ENCODE measurements around the gene POU6F2. TPM values are rescaled to one million over a fixed set of nuclear protein-coding genes. Genes with fewer than 3 reads are reported as not detected.
"Not testable (repeated sequence)": the region's sequence is repeated elsewhere in the genome, so short reads cannot be mapped to it uniquely, and the experiment has no call there.

Gene POU6F2
- total and polyA plus RNA-seq, 4 donors: 0.38 to 1.9 (median 1.5) TPM; not detected in 1

- Histone ChIP-seq H3K4me1 (ENCODE audit: control insufficient read depth in 1 of 2, insufficient read depth in 2 of 2, low read length in 2 of 2) (peaks cover 2 to 10% of the 10 kb centered on the region in 2 donors), H3K9me3 (ENCODE audit: control insufficient read depth, low read length) (no peaks in the 10 kb centered on the region), H3K27ac (ENCODE audit: low read depth in 1 of 2, low read length in 2 of 2) (peak overlapping the region in 1 of 2 donors; percentile 67), H3K27me3 (ENCODE audit: control insufficient read depth in 1 of 2, insufficient read depth in 2 of 2, low read length in 1 of 2) (no peaks in the 10 kb centered on the region), H3K36me3 (ENCODE audit: control insufficient read depth in 1 of 2, insufficient read depth in 2 of 2, low read length in 1 of 2) (no peaks in the 10 kb centered on the region), H3K4me3 (ENCODE audit: low read length in 2 of 2) (no peak overlapping the region)
- no peak for ATAC-seq (ENCODE audit: low FRiP score)
- WGBS, 2 donors: 72 to 86% methylated on average over 4 of the region's 4 CpGs
- intact Hi-C loops (cut with DNase I): loop anchor here in 1 of 2 donors (10.0 kb wide), 1 partner anchor 144 kb away; no protein-coding TSS in a partner anchor
- DNase-seq: no peak
Measured at GRCh38 chr7:38938589-38938988, 39.1 kb upstream of the POU6F2 start.

- no peak for ATAC-seq (ENCODE audit: low FRiP score)
- WGBS, 2 donors: 96 to 98% methylated on average over 3 of the region's 3 CpGs
- Histone ChIP-seq H3K27ac (ENCODE audit: low read depth in 1 of 2, low read length in 2 of 2) (no peak overlapping the region), H3K9me3 (ENCODE audit: control insufficient read depth, low read length) (no peaks in the 10 kb centered on the region), H3K27me3 (ENCODE audit: control insufficient read depth in 1 of 2, insufficient read depth in 2 of 2, low read length in 1 of 2) (no peaks in the 10 kb centered on the region), H3K4me3 (ENCODE audit: low read length in 2 of 2) (no peak overlapping the region), H3K4me1 (ENCODE audit: control insufficient read depth in 1 of 2, insufficient read depth in 2 of 2, low read length in 2 of 2) (peaks cover 2 to 10% of the 10 kb centered on the region in 2 donors), H3K36me3 (ENCODE audit: control insufficient read depth in 1 of 2, insufficient read depth in 2 of 2, low read length in 1 of 2) (no peaks in the 10 kb centered on the region)
- intact Hi-C loops (cut with DNase I): loop anchor here in 1 of 2 donors (5.0 kb wide), 1 partner anchor 37 kb away; the partner anchor contains the start of gene POU6F2
- no peak for DNase-seq
Measured at GRCh38 chr7:38940774-38941173, 36.9 kb upstream of the POU6F2 start.

DNA sequence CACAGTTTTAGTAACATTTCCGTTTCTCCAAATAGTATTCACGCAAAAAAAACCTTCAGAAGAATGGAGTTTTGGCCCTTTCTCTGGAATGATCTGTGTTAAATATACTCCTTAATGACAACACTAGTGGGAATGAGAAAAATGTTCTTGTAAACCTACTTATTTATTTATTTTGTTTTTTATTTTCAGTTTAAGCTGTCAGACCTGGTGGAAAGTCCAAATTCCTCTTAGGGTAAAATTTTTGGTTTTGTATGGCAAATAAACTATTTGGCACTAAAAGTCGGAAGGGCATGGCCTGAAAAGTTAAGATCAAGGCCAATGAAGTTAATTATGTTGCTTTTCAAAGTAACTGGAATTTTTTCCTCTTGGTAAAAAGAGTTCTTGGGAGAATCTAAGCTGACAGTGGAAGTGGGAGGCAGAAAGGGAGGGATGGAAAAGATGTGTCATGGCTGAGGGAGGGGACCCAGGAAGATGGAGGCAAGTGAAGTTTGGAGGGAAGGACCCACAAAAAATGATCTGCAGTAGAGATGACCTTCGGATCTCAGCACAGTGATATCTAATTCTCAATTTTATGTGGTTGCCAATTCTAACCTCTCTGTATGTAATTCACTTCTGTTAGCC, 35.2 kb upstream of the POU6F2 start:
- H3K36me3 ChIP-seq (ENCODE audit: control insufficient read depth in 1 of 2, insufficient read depth in 2 of 2, low read length in 1 of 2): no peaks in the 10 kb centered on the region
- DNase-seq (no peak), ATAC-seq (ENCODE audit: low FRiP score) (no peak)
- H3K9me3 ChIP-seq (ENCODE audit: control insufficient read depth, low read length): peaks cover 1% of the 10 kb centered on the region
- intact Hi-C loops (cut with DNase I): loop anchor here in 1 of 2 donors (5.0 kb wide), 1 partner anchor 35 kb away; the partner anchor contains the start of gene POU6F2
- peak overlapping the region; percentile 87 to 94 for H3K27ac ChIP-seq (ENCODE audit: low read depth in 1 of 2, low read length in 2 of 2)
- H3K4me3 ChIP-seq (ENCODE audit: low read length in 2 of 2): no peak overlapping the region
- H3K4me1 ChIP-seq (ENCODE audit: control insufficient read depth in 1 of 2, insufficient read depth in 2 of 2, low read length in 2 of 2): peaks cover 0 to 10% of the 10 kb centered on the region in 2 donors
- 15 to 16% methylated on average over 4 of the region's 4 CpGs for WGBS, 2 donors
- H3K27me3 ChIP-seq (ENCODE audit: control insufficient read depth in 1 of 2, insufficient read depth in 2 of 2, low read length in 1 of 2): no peaks in the 10 kb centered on the region

DNA sequence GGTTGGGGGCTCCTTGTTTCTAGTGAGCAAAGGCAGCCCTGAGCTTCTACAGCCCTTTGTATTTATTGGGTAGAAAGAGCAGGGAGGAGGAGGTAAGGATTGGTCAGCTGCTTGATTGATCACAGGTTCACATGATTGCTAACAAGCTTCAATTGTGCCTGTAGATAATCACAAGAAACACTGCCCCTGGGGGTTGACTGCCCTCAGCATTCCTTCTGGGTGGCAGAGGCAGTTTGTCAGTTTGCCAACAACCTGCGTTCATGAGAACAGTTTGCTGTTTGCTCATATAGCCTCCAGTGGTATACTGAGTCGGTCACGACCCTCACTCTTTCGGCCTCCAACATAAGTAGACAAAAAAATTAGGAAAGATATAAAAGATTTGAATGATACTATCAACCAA, 30.2 kb upstream of the POU6F2 start:
- ATAC-seq (ENCODE audit: low FRiP score); intact Hi-C loops (cut with DNase I); H3K36me3 ChIP-seq (ENCODE audit: control insufficient read depth in 1 of 2, insufficient read depth in 2 of 2, low read length in 1 of 2); H3K4me1 ChIP-seq (ENCODE audit: control insufficient read depth in 1 of 2, insufficient read depth in 2 of 2, low read length in 2 of 2); DNase-seq; H3K27me3 ChIP-seq (ENCODE audit: control insufficient read depth in 1 of 2, insufficient read depth in 2 of 2, low read length in 1 of 2); H3K4me3 ChIP-seq (ENCODE audit: low read length in 2 of 2); H3K9me3 ChIP-seq (ENCODE audit: control insufficient read depth, low read length): not testable (repeated sequence)
- 93 to 94% methylated on average over 4 of the region's 4 CpGs for WGBS, 2 donors
- peak overlapping the region in 1 of 2 donors; percentile 14 for H3K27ac ChIP-seq (ENCODE audit: low read depth in 1 of 2, low read length in 2 of 2)

GRCh38 chr7:38950309-38950708, 27.4 kb upstream of the POU6F2 start:
- H3K27ac ChIP-seq (ENCODE audit: low read depth in 1 of 2, low read length in 2 of 2): no peak overlapping the region

GRCh38 chr7:38951213-38951612, 26.5 kb upstream of the POU6F2 start:
- peaks cover 0 to 2% of the 10 kb centered on the region in 2 donors for H3K4me1 ChIP-seq (ENCODE audit: control insufficient read depth in 1 of 2, insufficient read depth in 2 of 2, low read length in 2 of 2)
- H3K9me3 ChIP-seq (ENCODE audit: control insufficient read depth, low read length): peaks cover 1% of the 10 kb centered on the region
- H3K4me3 ChIP-seq (ENCODE audit: low read length in 2 of 2): no peak overlapping the region
- 90 to 92% methylated on average over 6 of the region's 6 CpGs for WGBS, 2 donors
- H3K27ac ChIP-seq (ENCODE audit: low read depth in 1 of 2, low read length in 2 of 2): no peak overlapping the region
- ATAC-seq (ENCODE audit: low FRiP score): no peak
- DNase-seq: no peak
- H3K27me3 ChIP-seq (ENCODE audit: control insufficient read depth in 1 of 2, insufficient read depth in 2 of 2, low read length in 1 of 2): no peaks in the 10 kb centered on the region
- no peaks in the 10 kb centered on the region for H3K36me3 ChIP-seq (ENCODE audit: control insufficient read depth in 1 of 2, insufficient read depth in 2 of 2, low read length in 1 of 2)
- intact Hi-C loops (cut with DNase I): no loop called here

More at GRCh38 chr7:38950309-38950708, 27.4 kb upstream of the POU6F2 start:
- H3K4me3 ChIP-seq (ENCODE audit: low read length in 2 of 2): no peak overlapping the region
- DNase-seq (no peak), ATAC-seq (ENCODE audit: low FRiP score) (no peak)
- H3K36me3 ChIP-seq (ENCODE audit: control insufficient read depth in 1 of 2, insufficient read depth in 2 of 2, low read length in 1 of 2): no peaks in the 10 kb centered on the region
- no peaks in the 10 kb centered on the region for H3K27me3 ChIP-seq (ENCODE audit: control insufficient read depth in 1 of 2, insufficient read depth in 2 of 2, low read length in 1 of 2)
- peaks cover 1% of the 10 kb centered on the region for H3K9me3 ChIP-seq (ENCODE audit: control insufficient read depth, low read length)
- intact Hi-C loops (cut with DNase I): no loop called here
- WGBS, 2 donors: 24 to 33% methylated on average over 1 of the region's 1 CpG
- H3K4me1 ChIP-seq (ENCODE audit: control insufficient read depth in 1 of 2, insufficient read depth in 2 of 2, low read length in 2 of 2): peaks cover 0 to 2% of the 10 kb centered on the region in 2 donors

DNA sequence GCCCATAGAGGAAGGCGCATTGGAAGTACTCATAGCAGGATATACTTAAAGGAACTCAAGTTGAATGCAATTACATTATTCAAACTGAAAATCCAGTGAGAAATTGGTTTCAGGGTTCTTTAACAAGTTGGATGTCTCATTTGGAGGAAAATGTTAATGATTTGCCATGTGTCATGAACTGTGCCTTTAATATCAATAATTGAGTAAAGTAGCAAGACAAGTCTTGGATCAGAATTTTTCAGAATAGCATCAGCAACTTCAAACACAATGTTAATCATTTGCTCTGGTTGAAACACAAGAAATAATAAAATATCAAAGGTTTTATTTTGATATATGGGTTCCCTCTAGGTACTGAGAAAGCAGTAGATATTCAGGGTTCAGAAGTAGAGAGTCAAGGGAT, 24.5 kb upstream of the POU6F2 start:
- Histone ChIP-seq H3K4me3 (ENCODE audit: low read length in 2 of 2) (no peak overlapping the region), H3K27me3 (ENCODE audit: control insufficient read depth in 1 of 2, insufficient read depth in 2 of 2, low read length in 1 of 2) (no peaks in the 10 kb centered on the region), H3K9me3 (ENCODE audit: control insufficient read depth, low read length) (no peaks in the 10 kb centered on the region), H3K36me3 (ENCODE audit: control insufficient read depth in 1 of 2, insufficient read depth in 2 of 2, low read length in 1 of 2) (no peaks in the 10 kb centered on the region), H3K4me1 (ENCODE audit: control insufficient read depth in 1 of 2, insufficient read depth in 2 of 2, low read length in 2 of 2) (peaks cover 0 to 2% of the 10 kb centered on the region in 2 donors), H3K27ac (ENCODE audit: low read depth in 1 of 2, low read length in 2 of 2) (no peak overlapping the region)
- ATAC-seq (ENCODE audit: low FRiP score) (no peak), DNase-seq (no peak)
- intact Hi-C loops (cut with DNase I): no loop called here
- WGBS, 2 donors: 97 to 100% methylated on average over 1 of the region's 1 CpG

- no peaks in the 10 kb centered on the region for H3K27me3 ChIP-seq (ENCODE audit: control insufficient read depth in 1 of 2, insufficient read depth in 2 of 2, low read length in 1 of 2)
- no peak overlapping the region for H3K4me3 ChIP-seq (ENCODE audit: low read length in 2 of 2)
- WGBS, 2 donors: 56 to 60% methylated on average over 4 of the region's 4 CpGs
- H3K27ac ChIP-seq (ENCODE audit: low read depth in 1 of 2, low read length in 2 of 2): no peak overlapping the region
- H3K4me1 ChIP-seq (ENCODE audit: control insufficient read depth in 1 of 2, insufficient read depth in 2 of 2, low read length in 2 of 2): peaks cover 0 to 2% of the 10 kb centered on the region in 2 donors
- ATAC-seq (ENCODE audit: low FRiP score) (no peak), DNase-seq (no peak)
- intact Hi-C loops (cut with DNase I): no loop called here
- H3K9me3 ChIP-seq (ENCODE audit: control insufficient read depth, low read length): no peaks in the 10 kb centered on the region
- H3K36me3 ChIP-seq (ENCODE audit: control insufficient read depth in 1 of 2, insufficient read depth in 2 of 2, low read length in 1 of 2): no peaks in the 10 kb centered on the region
Measured at GRCh38 chr7:38953971-38954370, 23.7 kb upstream of the POU6F2 start.

DNA sequence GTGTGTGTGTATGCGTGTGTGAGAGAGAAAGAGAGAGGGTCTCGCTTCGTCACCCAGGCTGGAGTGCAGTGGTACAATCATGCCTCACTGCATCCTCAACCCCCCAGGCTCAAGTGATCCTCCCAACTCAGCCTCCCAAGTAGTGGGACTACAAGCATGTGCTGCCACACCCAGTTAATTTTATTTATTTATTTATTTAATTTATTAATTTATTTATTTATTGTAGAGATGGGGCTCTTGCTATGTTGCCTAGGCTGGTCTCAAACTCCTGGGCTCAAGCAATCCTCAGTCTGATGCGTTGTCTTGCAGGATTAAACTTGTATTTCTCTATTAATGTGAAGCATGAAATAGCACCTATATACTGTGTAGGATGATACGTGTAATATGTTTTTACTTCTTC, 21.8 kb upstream of the POU6F2 start:
- no peak overlapping the region for H3K27ac ChIP-seq (ENCODE audit: low read depth in 1 of 2, low read length in 2 of 2)
- H3K9me3 ChIP-seq (ENCODE audit: control insufficient read depth, low read length): no peaks in the 10 kb centered on the region
- H3K4me1 ChIP-seq (ENCODE audit: control insufficient read depth in 1 of 2, insufficient read depth in 2 of 2, low read length in 2 of 2): no peaks in the 10 kb centered on the region
- no peak for ATAC-seq (ENCODE audit: low FRiP score)
- WGBS, 2 donors: 74 to 85% methylated on average over 5 of the region's 5 CpGs
- DNase-seq: no peak
- no peak overlapping the region for H3K4me3 ChIP-seq (ENCODE audit: low read length in 2 of 2)
- intact Hi-C loops (cut with DNase I): no loop called here
- no peaks in the 10 kb centered on the region for H3K27me3 ChIP-seq (ENCODE audit: control insufficient read depth in 1 of 2, insufficient read depth in 2 of 2, low read length in 1 of 2)
- H3K36me3 ChIP-seq (ENCODE audit: control insufficient read depth in 1 of 2, insufficient read depth in 2 of 2, low read length in 1 of 2): no peaks in the 10 kb centered on the region

All from aorta (tissue), 5 donors.